Measurements from ENCODE around the gene TXNDC11.

The TXNDC11 gene

GRCh38 chr16:11655655-11656054 lies 87.0 kb downstream of the TXNDC11 start:
- no peak for DNase-seq

- DNase-seq = no peak
These were observed 90.9 kb downstream of the TXNDC11 start for GRCh38 chr16:11651796-11652195.

- no peak for DNase-seq
These were observed 91.7 kb downstream of the TXNDC11 start for GRCh38 chr16:11650641-11651591.

GRCh38 chr16:11649276-11649675 lies 93.4 kb downstream of the TXNDC11 start:
- no peak for DNase-seq

GRCh38 chr16:11642765-11643116 lies 99.9 kb downstream of the TXNDC11 start:
- DNase-seq = no peak

- peak; percentile 68 for DNase-seq
These were observed 101.5 kb downstream of the TXNDC11 start for GRCh38 chr16:11640987-11641817.

- peak; percentile 22 for DNase-seq
These were observed 102.4 kb downstream of the TXNDC11 start for GRCh38 chr16:11639925-11640899.

GRCh38 chr16:11639008-11639562 lies 103.6 kb downstream of the TXNDC11 start:
- no peak for DNase-seq

- DNase-seq = no peak
These were observed 104.5 kb downstream of the TXNDC11 start for GRCh38 chr16:11638140-11638539.

GRCh38 chr16:11637320-11637719 lies 105.3 kb downstream of the TXNDC11 start:
- DNase-seq = no peak

GRCh38 chr16:11636172-11636721 lies 106.4 kb downstream of the TXNDC11 start:
- DNase-seq = no peak

- DNase-seq = no peak
These were observed 106.9 kb downstream of the TXNDC11 start for GRCh38 chr16:11635679-11636171.

- DNase-seq = no peak
These were observed 107.5 kb downstream of the TXNDC11 start for GRCh38 chr16:11635113-11635652.

- DNase-seq = no peak
These were observed 108.3 kb downstream of the TXNDC11 start for GRCh38 chr16:11634312-11634711.

- DNase-seq = no peak
These were observed 109.5 kb downstream of the TXNDC11 start for GRCh38 chr16:11633113-11633512.

GRCh38 chr16:11632455-11632939 lies 110.2 kb downstream of the TXNDC11 start:
- no peak for DNase-seq

- no peak for DNase-seq
These were observed 111.4 kb downstream of the TXNDC11 start for GRCh38 chr16:11631214-11631613.

GRCh38 chr16:11630768-11631056 lies 111.9 kb downstream of the TXNDC11 start:
- no peak for DNase-seq

- no peak for DNase-seq
These were observed 112.5 kb downstream of the TXNDC11 start for GRCh38 chr16:11630046-11630767.

Measured in CD4-positive, alpha-beta T cell treated with Interleukin-4 for 4 hours (primary cell).